Measurements from ENCODE around the gene CPSF4. TPM values are rescaled to one million over a fixed set of nuclear protein-coding genes. Genes with fewer than 3 reads are reported as not detected.
"Not testable (repeated sequence)": the region's sequence is repeated elsewhere in the genome, so short reads cannot be mapped to it uniquely, and the experiment has no call there.

The CPSF4 gene
- polyA plus RNA-seq, 1 donor from 2014 or later = 209 TPM

DNA sequence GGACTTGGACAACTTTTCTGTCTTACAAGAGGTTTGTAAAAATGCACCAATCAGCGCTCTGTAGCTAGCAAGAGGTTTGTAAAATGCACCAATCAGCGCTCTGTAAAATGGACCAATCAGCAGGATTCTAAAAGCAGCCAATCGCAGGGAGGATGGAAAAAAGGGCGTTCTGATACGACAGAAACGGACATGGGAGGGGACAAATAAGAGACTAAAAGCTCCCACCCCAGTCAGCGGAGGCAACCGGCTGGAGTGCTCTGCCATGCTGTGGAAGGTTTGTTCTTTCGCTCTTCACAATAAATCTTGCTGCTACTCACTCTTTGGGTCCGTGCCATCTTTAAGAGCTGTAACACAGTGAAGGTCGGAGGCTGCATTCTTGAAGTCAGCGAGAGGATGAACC, 62.5 kb downstream of the CPSF4 start:
- not testable (repeated sequence) for H4K20me1 ChIP-seq (ENCODE audit: insufficient read depth); H3K9ac ChIP-seq (ENCODE audit: low read length); H3K36me3 ChIP-seq (ENCODE audit: insufficient read depth, low read length); H3K9me3 ChIP-seq (ENCODE audit: low read length); H3K27me3 ChIP-seq (ENCODE audit: insufficient read depth, low read depth, low read length); H3F3A ChIP-seq (ENCODE audit: insufficient read depth, low read length, poor library complexity, severe bottlenecking); H3K4me2 ChIP-seq (ENCODE audit: low read length); H3K9me2 ChIP-seq (ENCODE audit: insufficient read depth, low read length); H2AFZ ChIP-seq (ENCODE audit: low read depth, low read length); H3K27ac ChIP-seq (ENCODE audit: low read length)
- peak overlapping the region; percentile 93 for H3K4me3 ChIP-seq (ENCODE audit: low read length)
- peaks cover 43% of the 10 kb centered on the region for H3K79me2 ChIP-seq (replicated peaks; ENCODE audit: insufficient read depth, low read length)

GRCh38 chr7:99504281-99504602, 65.5 kb downstream of the CPSF4 start:
- no peaks in the 10 kb centered on the region for H3K9me3 ChIP-seq (ENCODE audit: low read length)
- H3K9ac ChIP-seq (ENCODE audit: low read length) = peak overlapping the region; percentile 86
- peak overlapping the region; percentile 80 for H3K4me3 ChIP-seq (ENCODE audit: low read length)
- H3K36me3 ChIP-seq (ENCODE audit: insufficient read depth, low read length) = no peaks in the 10 kb centered on the region
- no peaks in the 10 kb centered on the region for H3F3A ChIP-seq (ENCODE audit: insufficient read depth, low read length, poor library complexity, severe bottlenecking)
- H3K79me2 ChIP-seq (replicated peaks; ENCODE audit: insufficient read depth, low read length) = peaks cover 36% of the 10 kb centered on the region
- H3K9me2 ChIP-seq (ENCODE audit: insufficient read depth, low read length) = no peaks in the 10 kb centered on the region
- H4K20me1 ChIP-seq (ENCODE audit: insufficient read depth) = no peaks in the 10 kb centered on the region
- H2AFZ ChIP-seq (ENCODE audit: low read depth, low read length) = peak overlapping the region; percentile 97
- H3K4me2 ChIP-seq (ENCODE audit: low read length) = peak overlapping the region; percentile 48
- TF ChIP-seq EP300 (conservative IDR thresholded peaks at IDR 0.05; ENCODE audit: poor library complexity, severe bottlenecking) (no peak), TAF1 (IDR thresholded peaks at IDR 0.05; ENCODE audit: low read depth) (no peak)
- TF ChIP-seq, protein P1, sequence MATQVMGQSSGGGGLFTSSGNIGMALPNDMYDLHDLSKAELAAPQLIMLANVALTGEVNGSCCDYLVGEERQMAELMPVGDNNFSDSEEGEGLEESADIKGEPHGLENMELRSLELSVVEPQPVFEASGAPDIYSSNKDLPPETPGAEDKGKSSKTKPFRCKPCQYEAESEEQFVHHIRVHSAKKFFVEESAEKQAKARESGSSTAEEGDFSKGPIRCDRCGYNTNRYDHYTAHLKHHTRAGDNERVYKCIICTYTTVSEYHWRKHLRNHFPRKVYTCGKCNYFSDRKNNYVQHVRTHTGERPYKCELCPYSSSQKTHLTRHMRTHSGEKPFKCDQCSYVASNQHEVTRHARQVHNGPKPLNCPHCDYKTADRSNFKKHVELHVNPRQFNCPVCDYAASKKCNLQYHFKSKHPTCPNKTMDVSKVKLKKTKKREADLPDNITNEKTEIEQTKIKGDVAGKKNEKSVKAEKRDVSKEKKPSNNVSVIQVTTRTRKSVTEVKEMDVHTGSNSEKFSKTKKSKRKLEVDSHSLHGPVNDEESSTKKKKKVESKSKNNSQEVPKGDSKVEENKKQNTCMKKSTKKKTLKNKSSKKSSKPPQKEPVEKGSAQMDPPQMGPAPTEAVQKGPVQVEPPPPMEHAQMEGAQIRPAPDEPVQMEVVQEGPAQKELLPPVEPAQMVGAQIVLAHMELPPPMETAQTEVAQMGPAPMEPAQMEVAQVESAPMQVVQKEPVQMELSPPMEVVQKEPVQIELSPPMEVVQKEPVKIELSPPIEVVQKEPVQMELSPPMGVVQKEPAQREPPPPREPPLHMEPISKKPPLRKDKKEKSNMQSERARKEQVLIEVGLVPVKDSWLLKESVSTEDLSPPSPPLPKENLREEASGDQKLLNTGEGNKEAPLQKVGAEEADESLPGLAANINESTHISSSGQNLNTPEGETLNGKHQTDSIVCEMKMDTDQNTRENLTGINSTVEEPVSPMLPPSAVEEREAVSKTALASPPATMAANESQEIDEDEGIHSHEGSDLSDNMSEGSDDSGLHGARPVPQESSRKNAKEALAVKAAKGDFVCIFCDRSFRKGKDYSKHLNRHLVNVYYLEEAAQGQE (IDR thresholded peaks at IDR 0.05; ENCODE audit: borderline replicate concordance) = peak; percentile 8
- TF ChIP-seq, protein P2, sequence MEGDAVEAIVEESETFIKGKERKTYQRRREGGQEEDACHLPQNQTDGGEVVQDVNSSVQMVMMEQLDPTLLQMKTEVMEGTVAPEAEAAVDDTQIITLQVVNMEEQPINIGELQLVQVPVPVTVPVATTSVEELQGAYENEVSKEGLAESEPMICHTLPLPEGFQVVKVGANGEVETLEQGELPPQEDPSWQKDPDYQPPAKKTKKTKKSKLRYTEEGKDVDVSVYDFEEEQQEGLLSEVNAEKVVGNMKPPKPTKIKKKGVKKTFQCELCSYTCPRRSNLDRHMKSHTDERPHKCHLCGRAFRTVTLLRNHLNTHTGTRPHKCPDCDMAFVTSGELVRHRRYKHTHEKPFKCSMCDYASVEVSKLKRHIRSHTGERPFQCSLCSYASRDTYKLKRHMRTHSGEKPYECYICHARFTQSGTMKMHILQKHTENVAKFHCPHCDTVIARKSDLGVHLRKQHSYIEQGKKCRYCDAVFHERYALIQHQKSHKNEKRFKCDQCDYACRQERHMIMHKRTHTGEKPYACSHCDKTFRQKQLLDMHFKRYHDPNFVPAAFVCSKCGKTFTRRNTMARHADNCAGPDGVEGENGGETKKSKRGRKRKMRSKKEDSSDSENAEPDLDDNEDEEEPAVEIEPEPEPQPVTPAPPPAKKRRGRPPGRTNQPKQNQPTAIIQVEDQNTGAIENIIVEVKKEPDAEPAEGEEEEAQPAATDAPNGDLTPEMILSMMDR (IDR thresholded peaks at IDR 0.05; ENCODE audit: poor library complexity, severe bottlenecking) = no peak
- H3K27me3 ChIP-seq (ENCODE audit: insufficient read depth, low read depth, low read length) = no peaks in the 10 kb centered on the region
- peak overlapping the region; percentile 93 for H3K27ac ChIP-seq (ENCODE audit: low read length)

- peak within 1 kb of the TSS; percentile 74 for H3K4me2 ChIP-seq (ENCODE audit: low read length)
- H4K20me1 ChIP-seq (ENCODE audit: insufficient read depth) = no peaks in the 10 kb centered on the region
- peak within 1 kb of the TSS; percentile 80 for H3K4me3 ChIP-seq (ENCODE audit: low read length)
- H3K36me3 ChIP-seq (ENCODE audit: insufficient read depth, low read length) = no peaks in the 10 kb centered on the region
- peak within 1 kb of the TSS; percentile 93 for H3K27ac ChIP-seq (ENCODE audit: low read length)
- H3K9me3 ChIP-seq (ENCODE audit: low read length) = no peaks in the 10 kb centered on the region
- H2AFZ ChIP-seq (ENCODE audit: low read depth, low read length) = peak within 1 kb of the TSS; percentile 97
- no peaks in the 10 kb centered on the region for H3F3A ChIP-seq (ENCODE audit: insufficient read depth, low read length, poor library complexity, severe bottlenecking)
- peak within 1 kb of the TSS; percentile 86 for H3K9ac ChIP-seq (ENCODE audit: low read length)
- H3K27me3 ChIP-seq (ENCODE audit: insufficient read depth, low read depth, low read length) = no peaks in the 10 kb centered on the region
- TF ChIP-seq RAD21 (conservative IDR thresholded peaks at IDR 0.05) (no peak), SMC3 (conservative IDR thresholded peaks at IDR 0.05; ENCODE audit: poor library complexity) (peak; percentile 22), TAF1 (IDR thresholded peaks at IDR 0.05; ENCODE audit: low read depth) (peak; percentile 68), EP300 (conservative IDR thresholded peaks at IDR 0.05; ENCODE audit: poor library complexity, severe bottlenecking) (peak; percentile 38), POLR2AphosphoS5 (IDR thresholded peaks at IDR 0.05) (peak; percentile 60), EZH2 (IDR thresholded peaks at IDR 0.05; ENCODE audit: borderline replicate concordance, insufficient read depth, low read length, poor library complexity, severe bottlenecking) (no peak), MXI1 (conservative IDR thresholded peaks at IDR 0.05; ENCODE audit: poor library complexity, severe bottlenecking) (peak; percentile 68)
- TF ChIP-seq, protein P1 (IDR thresholded peaks at IDR 0.05; ENCODE audit: borderline replicate concordance) = peak; percentile 8
- TF ChIP-seq, protein P2 (IDR thresholded peaks at IDR 0.05; ENCODE audit: poor library complexity, severe bottlenecking) = peak; percentile 37
- no peaks in the 10 kb centered on the region for H3K9me2 ChIP-seq (ENCODE audit: insufficient read depth, low read length)
- H3K79me2 ChIP-seq (replicated peaks; ENCODE audit: insufficient read depth, low read length) = peaks cover 33% of the 10 kb centered on the region
Measured at GRCh38 chr7:99504603-99505323, 66.0 kb downstream of the CPSF4 start, which contains the start of gene ZKSCAN5. Gene ZKSCAN5 (plus strand): TSS chr7:99504662. CDS start chr7:99506045, 1,383 bp downstream.

Measured in neural cell (in vitro differentiated cells).